Type B pancreatic cell (in vitro differentiated cells): ENCODE measurements around the gene NBAS. TPM values are rescaled to one million over a fixed set of nuclear protein-coding genes. Genes with fewer than 3 reads are reported as not detected.

ENCODE experiments used
- DNase-seq: peaks from one replicate; pipeline ENCODE4 v3.0.0; 2021; ENCODE audit warnings: mixed read lengths; ENCODE audit not compliant: unreplicated experiment; ENCODE audit errors: extremely low spot score
- H3K27ac Mint-ChIP-seq: 2 replicates; pipeline ENCODE4 v1.8.0; 2021; ENCODE audit warnings: mild to moderate bottlenecking, mixed read lengths
- H3K27me3 Mint-ChIP-seq: 2 replicates; pipeline ENCODE4 v1.8.0; 2021; ENCODE audit warnings: mixed read lengths
- H3K36me3 Mint-ChIP-seq: 2 replicates; pipeline ENCODE4 v1.8.0; 2021; ENCODE audit warnings: mixed read lengths
- H3K4me1 Mint-ChIP-seq: one replicate; pipeline ENCODE4 v1.8.0; 2021; ENCODE audit warnings: mixed read lengths; ENCODE audit not compliant: unreplicated experiment
- H3K4me3 Mint-ChIP-seq: 2 replicates; pipeline ENCODE4 v1.8.0; 2021; ENCODE audit warnings: mild to moderate bottlenecking, mixed read lengths
- H3K9me3 Mint-ChIP-seq: 2 replicates; pipeline ENCODE4 v1.8.0; 2021; ENCODE audit warnings: mixed read lengths
- CTCF ChIP-seq: fragments of 200-600 bp; sonication (generic); conservative IDR thresholded peaks from 2 replicates; pipeline ENCODE4 v1.5.0; 2021; ENCODE audit warnings: antibody characterized with exemption, mild to moderate bottlenecking
- total RNA-seq: library from RNA; stranded (reverse); gene quantifications from 2 replicates; pipeline ENCODE4 v1.2.1, GENCODE V29; 2021; ENCODE audit warnings: low replicate concordance

The NBAS gene
- total RNA-seq, 1 donor from 2014 or later = 53.5 TPM

- Mint-ChIP-seq H3K27ac (no peak overlapping the region), H3K9me3 (no peaks in the 10 kb centered on the region), H3K4me1 (no peaks in the 10 kb centered on the region), H3K27me3 (no peaks in the 10 kb centered on the region), H3K4me3 (no peak overlapping the region), H3K36me3 (peaks cover 6% of the 10 kb centered on the region)
- no peak for TF ChIP-seq CTCF
- no peak for DNase-seq
Observed at GRCh38 chr2:15378148-15378908, 182.8 kb downstream of the NBAS start.

- DNase-seq = no peak
- H3K27me3 Mint-ChIP-seq = no peaks in the 10 kb centered on the region
- H3K36me3 Mint-ChIP-seq = peaks cover under 1% of the 10 kb centered on the region
- H3K4me3 Mint-ChIP-seq = no peak overlapping the region
- no peaks in the 10 kb centered on the region for H3K4me1 Mint-ChIP-seq
- TF ChIP-seq CTCF = no peak
- H3K9me3 Mint-ChIP-seq = no peaks in the 10 kb centered on the region
- no peak overlapping the region for H3K27ac Mint-ChIP-seq
Observed at GRCh38 chr2:15377202-15377601, 183.9 kb downstream of the NBAS start.

- no peaks in the 10 kb centered on the region for H3K27me3 Mint-ChIP-seq
- no peaks in the 10 kb centered on the region for H3K4me1 Mint-ChIP-seq
- H3K27ac Mint-ChIP-seq = no peak overlapping the region
- H3K4me3 Mint-ChIP-seq = no peak overlapping the region
- no peaks in the 10 kb centered on the region for H3K9me3 Mint-ChIP-seq
- DNase-seq = no peak
- no peak for TF ChIP-seq CTCF
- peaks cover 9% of the 10 kb centered on the region for H3K36me3 Mint-ChIP-seq
Observed at GRCh38 chr2:15372019-15372418, 189.1 kb downstream of the NBAS start.

- H3K27ac Mint-ChIP-seq = no peak overlapping the region
- H3K36me3 Mint-ChIP-seq = peaks cover 9% of the 10 kb centered on the region
- TF ChIP-seq CTCF = no peak
- H3K9me3 Mint-ChIP-seq = no peaks in the 10 kb centered on the region
- no peaks in the 10 kb centered on the region for H3K4me1 Mint-ChIP-seq
- no peaks in the 10 kb centered on the region for H3K27me3 Mint-ChIP-seq
- no peak for DNase-seq
- no peak overlapping the region for H3K4me3 Mint-ChIP-seq
Observed at GRCh38 chr2:15369129-15369528, 192.0 kb downstream of the NBAS start.

- no peaks in the 10 kb centered on the region for H3K4me1 Mint-ChIP-seq
- TF ChIP-seq CTCF = no peak
- H3K9me3 Mint-ChIP-seq = no peaks in the 10 kb centered on the region
- DNase-seq = no peak
- no peak overlapping the region for H3K27ac Mint-ChIP-seq
- H3K4me3 Mint-ChIP-seq = no peak overlapping the region
- H3K27me3 Mint-ChIP-seq = no peaks in the 10 kb centered on the region
- peaks cover 9% of the 10 kb centered on the region for H3K36me3 Mint-ChIP-seq
Observed at GRCh38 chr2:15367715-15368114, 193.4 kb downstream of the NBAS start.

- H3K27me3 Mint-ChIP-seq = no peaks in the 10 kb centered on the region
- H3K27ac Mint-ChIP-seq = no peak overlapping the region
- H3K36me3 Mint-ChIP-seq = peaks cover 9% of the 10 kb centered on the region
- TF ChIP-seq CTCF = no peak
- DNase-seq = no peak
- H3K9me3 Mint-ChIP-seq = no peaks in the 10 kb centered on the region
- no peak overlapping the region for H3K4me3 Mint-ChIP-seq
- H3K4me1 Mint-ChIP-seq = no peaks in the 10 kb centered on the region
Observed at GRCh38 chr2:15367205-15367604, 193.9 kb downstream of the NBAS start.
